ENCODE results near the gene SNAI3. TPM values are rescaled to one million over a fixed set of nuclear protein-coding genes. Genes with fewer than 3 reads are reported as not detected.

The SNAI3 gene
- total RNA-seq, 2 donors from 2014 or later = 8.4 to 10.5 TPM

DNA sequence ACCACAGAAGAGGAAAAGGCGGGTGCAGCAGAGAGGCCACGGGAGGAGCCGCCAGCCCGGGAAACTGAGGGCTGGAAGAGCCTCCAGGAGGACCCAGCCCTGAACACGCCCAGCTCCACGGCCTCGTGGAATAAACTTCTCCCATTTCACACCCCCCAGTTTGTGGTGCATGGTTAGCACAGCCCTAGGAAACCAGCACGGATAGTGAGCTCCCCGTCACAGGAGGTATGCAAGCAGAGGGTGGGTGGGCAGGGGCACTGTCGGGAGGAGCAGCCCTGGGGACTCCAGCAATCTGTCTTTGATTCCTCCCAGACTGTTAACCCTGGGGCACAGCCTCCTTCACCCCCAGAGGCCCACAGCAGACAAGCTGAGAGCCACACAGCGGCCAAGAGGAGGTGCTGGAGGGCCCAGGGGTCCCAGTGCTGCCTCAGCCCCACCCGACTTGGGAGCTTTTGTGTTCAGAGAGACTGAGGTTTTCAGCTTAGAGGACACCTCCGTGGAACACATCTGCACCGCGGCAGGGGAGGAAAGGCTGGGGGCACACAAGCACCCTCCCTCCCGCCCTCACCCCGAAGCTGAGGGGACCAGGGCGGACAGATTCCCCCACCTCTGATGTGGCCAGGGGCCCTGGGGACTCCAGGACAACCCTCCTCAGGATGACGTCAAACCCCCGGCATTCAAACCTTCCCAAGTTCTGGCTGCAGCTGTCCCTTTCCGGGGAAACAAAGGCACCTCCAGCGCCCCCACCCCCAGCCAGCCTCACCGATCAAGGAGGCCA lies 49.6 kb downstream of the SNAI3 start:
- ATAC-seq (replicated peaks in 1 of 2) (no peak), DNase-seq (no peak)
- Mint-ChIP-seq H3K27me3 (ENCODE audit: low read depth) (peaks cover 25% of the 10 kb centered on the region), H3K4me3 (peak overlapping the region in 1 of 2 donors; percentile 1), H3K27ac (peak overlapping the region; percentile 10), H3K36me3 (ENCODE audit: insufficient read depth in 2 of 2) (peaks cover 2 to 7% of the 10 kb centered on the region in 2 donors), H3K9me3 (no peaks in the 10 kb centered on the region), H3K4me1 (ENCODE audit: low read depth) (peaks cover 50% of the 10 kb centered on the region)

- Mint-ChIP-seq H3K27ac (peak overlapping the region; percentile 82), H3K9me3 (no peaks in the 10 kb centered on the region), H3K27me3 (ENCODE audit: low read depth) (peaks cover 25% of the 10 kb centered on the region), H3K4me3 (peak overlapping the region; percentile 32 to 83), H3K36me3 (ENCODE audit: insufficient read depth in 2 of 2) (peaks cover 2 to 7% of the 10 kb centered on the region in 2 donors), H3K4me1 (ENCODE audit: low read depth) (peaks cover 50% of the 10 kb centered on the region)
- ATAC-seq (replicated peaks in 1 of 2) (no peak), DNase-seq (no peak)
Observed at GRCh38 chr16:88635671-88636319, 50.5 kb downstream of the SNAI3 start.

- Mint-ChIP-seq H3K36me3 (ENCODE audit: insufficient read depth in 2 of 2) (peaks cover 2 to 7% of the 10 kb centered on the region in 2 donors), H3K4me1 (ENCODE audit: low read depth) (peaks cover 45% of the 10 kb centered on the region), H3K27me3 (ENCODE audit: low read depth) (peaks cover 19% of the 10 kb centered on the region), H3K9me3 (no peaks in the 10 kb centered on the region), H3K27ac (peak overlapping the region; percentile 26), H3K4me3 (peak overlapping the region; percentile 80 to 83)
- ATAC-seq (replicated peaks in 1 of 2) = no peak
- no peak for DNase-seq
Observed at GRCh38 chr16:88634994-88635670, 51.2 kb downstream of the SNAI3 start.

- H3K4me1 Mint-ChIP-seq (ENCODE audit: low read depth) = peaks cover 44% of the 10 kb centered on the region
- peak; percentile 45 to 57 for ATAC-seq (replicated peaks in 1 of 2)
- H3K9me3 Mint-ChIP-seq = no peaks in the 10 kb centered on the region
- H3K4me3 Mint-ChIP-seq = peak overlapping the region; percentile 80 to 83
- peak; percentile 74 to 80 for DNase-seq
- no peak overlapping the region for H3K27ac Mint-ChIP-seq
- H3K36me3 Mint-ChIP-seq (ENCODE audit: insufficient read depth in 2 of 2) = peaks cover 2 to 7% of the 10 kb centered on the region in 2 donors
- H3K27me3 Mint-ChIP-seq (ENCODE audit: low read depth) = peaks cover 15% of the 10 kb centered on the region
Observed at GRCh38 chr16:88634141-88634993, 51.9 kb downstream of the SNAI3 start.

DNA sequence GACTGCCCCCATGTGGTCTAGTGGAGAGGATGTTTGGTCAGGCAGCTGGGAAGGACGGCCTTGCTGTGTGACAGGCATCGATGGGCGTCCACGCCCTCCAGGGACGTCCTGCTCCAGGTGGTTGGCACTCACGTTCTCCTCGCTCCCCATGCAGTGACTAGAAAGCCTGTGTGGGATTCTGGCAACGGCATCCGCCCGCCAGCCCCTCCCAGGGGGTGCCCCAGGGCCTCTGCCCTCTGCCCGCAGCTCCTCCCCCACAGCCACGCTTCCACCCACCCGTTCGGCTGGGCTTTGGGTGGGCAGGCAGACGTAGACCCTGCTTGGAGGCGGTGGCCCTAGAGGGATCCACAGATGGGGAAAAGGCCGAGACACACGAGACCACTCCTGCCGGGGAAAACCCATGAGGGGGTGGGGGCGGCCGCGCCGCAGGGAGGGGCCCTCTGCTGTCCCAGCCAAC lies 52.6 kb downstream of the SNAI3 start:
- H3K4me3 Mint-ChIP-seq = peak overlapping the region; percentile 80 to 83
- DNase-seq (peak; percentile 59 to 61), ATAC-seq (replicated peaks in 1 of 2) (peak; percentile 38 to 48)
- H3K27ac Mint-ChIP-seq = no peak overlapping the region
- no peaks in the 10 kb centered on the region for H3K9me3 Mint-ChIP-seq
- H3K4me1 Mint-ChIP-seq (ENCODE audit: low read depth) = peaks cover 44% of the 10 kb centered on the region
- peaks cover 2 to 7% of the 10 kb centered on the region in 2 donors for H3K36me3 Mint-ChIP-seq (ENCODE audit: insufficient read depth in 2 of 2)
- H3K27me3 Mint-ChIP-seq (ENCODE audit: low read depth) = peaks cover 15% of the 10 kb centered on the region

- Mint-ChIP-seq H3K9me3 (no peaks in the 10 kb centered on the region), H3K36me3 (ENCODE audit: insufficient read depth in 2 of 2) (peaks cover 2 to 7% of the 10 kb centered on the region in 2 donors), H3K27me3 (ENCODE audit: low read depth) (peaks cover 5% of the 10 kb centered on the region), H3K27ac (no peak overlapping the region), H3K4me3 (no peak overlapping the region), H3K4me1 (ENCODE audit: low read depth) (peaks cover 36% of the 10 kb centered on the region)
- no peak for ATAC-seq (replicated peaks in 1 of 2)
- DNase-seq = no peak
Observed at GRCh38 chr16:88632587-88632930, 53.7 kb downstream of the SNAI3 start.

DNA sequence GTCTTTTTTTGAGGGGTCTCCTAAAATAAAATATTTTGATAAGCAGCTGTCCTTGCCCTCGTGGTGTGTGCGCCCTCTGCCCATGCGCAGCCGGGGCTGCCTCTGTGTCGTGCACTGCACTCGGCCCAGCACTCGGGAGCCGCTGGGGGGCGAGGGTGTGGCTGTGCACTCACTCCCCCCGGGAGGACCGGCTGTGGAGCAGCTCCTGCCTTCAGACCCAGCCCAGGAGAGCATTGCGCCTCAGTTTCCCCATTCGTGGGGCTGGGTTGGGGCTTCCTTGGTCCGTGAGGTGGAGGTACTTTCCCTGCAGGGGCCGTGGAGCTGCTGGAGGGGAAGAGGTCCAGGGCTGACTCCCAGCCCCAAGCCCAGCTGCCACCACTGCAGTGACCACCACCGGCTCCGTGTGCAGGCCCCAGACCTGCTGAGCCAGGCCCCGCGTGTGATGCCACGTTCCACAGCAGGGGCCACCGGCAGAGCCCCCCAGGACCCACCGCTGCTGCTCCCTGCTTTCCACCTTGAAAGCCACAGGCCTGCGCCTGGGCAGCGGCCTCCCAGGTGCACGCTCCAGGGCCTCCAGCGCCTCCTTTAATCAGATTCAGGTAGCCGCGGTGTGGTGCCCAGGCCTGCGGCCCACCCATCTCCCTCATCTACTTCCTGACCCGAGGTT lies 54.3 kb downstream of the SNAI3 start:
- H3K4me3 Mint-ChIP-seq = no peak overlapping the region
- no peaks in the 10 kb centered on the region for H3K9me3 Mint-ChIP-seq
- ATAC-seq (replicated peaks in 1 of 2) (no peak), DNase-seq (no peak)
- peaks cover 0 to 8% of the 10 kb centered on the region in 2 donors for H3K36me3 Mint-ChIP-seq (ENCODE audit: insufficient read depth in 2 of 2)
- H3K27ac Mint-ChIP-seq = no peak overlapping the region
- H3K27me3 Mint-ChIP-seq (ENCODE audit: low read depth) = peaks cover under 1% of the 10 kb centered on the region
- H3K4me1 Mint-ChIP-seq (ENCODE audit: low read depth) = peaks cover 31% of the 10 kb centered on the region

DNA sequence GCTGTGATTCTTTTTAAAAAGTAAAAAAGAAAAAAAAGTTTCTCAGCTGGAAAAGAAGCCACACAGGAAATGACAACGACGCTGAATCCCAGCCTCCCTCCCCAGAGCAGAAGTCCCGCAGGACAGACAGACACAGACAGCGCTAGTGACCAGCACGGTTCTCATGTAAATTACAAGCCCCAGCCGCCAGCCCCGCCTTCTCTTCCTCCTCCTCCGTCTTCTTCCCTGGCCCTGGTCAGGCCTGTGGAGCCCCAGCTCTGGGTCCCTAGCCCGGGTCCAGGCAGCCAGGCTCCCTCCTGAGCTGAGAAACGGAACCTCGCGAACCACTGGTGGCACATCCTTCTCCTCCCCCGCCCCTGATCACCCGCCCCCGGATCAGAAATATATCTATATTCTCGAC lies 54.9 kb downstream of the SNAI3 start:
- H3K27ac Mint-ChIP-seq = no peak overlapping the region
- H3K27me3 Mint-ChIP-seq (ENCODE audit: low read depth) = no peaks in the 10 kb centered on the region
- no peaks in the 10 kb centered on the region for H3K9me3 Mint-ChIP-seq
- H3K36me3 Mint-ChIP-seq (ENCODE audit: insufficient read depth in 2 of 2) = peaks cover 0 to 13% of the 10 kb centered on the region in 2 donors
- ATAC-seq (replicated peaks in 1 of 2) (no peak), DNase-seq (no peak)
- no peak overlapping the region for H3K4me3 Mint-ChIP-seq
- peaks cover 28% of the 10 kb centered on the region for H3K4me1 Mint-ChIP-seq (ENCODE audit: low read depth)

DNA sequence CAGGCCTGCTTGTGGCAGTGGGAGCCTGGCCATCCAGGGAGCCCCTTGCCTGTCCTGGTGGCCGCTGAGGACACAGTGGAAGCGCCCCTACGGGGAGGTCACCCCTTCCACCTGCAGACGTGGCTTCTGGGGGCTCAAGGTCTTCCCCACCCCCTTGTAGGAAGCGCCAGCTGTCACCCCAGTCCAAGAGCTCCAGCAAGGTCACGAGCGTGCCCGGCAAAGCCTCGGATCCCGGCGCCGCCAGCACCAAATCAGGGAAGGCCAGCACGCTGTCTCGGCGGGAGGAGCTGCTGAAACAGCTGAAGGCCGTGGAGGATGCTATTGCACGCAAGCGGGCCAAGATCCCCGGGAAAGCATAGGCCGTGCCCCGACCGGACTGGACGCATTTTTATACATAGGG lies 55.4 kb downstream of the SNAI3 start:
- Mint-ChIP-seq H3K4me3 (no peak overlapping the region), H3K36me3 (ENCODE audit: insufficient read depth in 2 of 2) (peaks cover 0 to 15% of the 10 kb centered on the region in 2 donors), H3K4me1 (ENCODE audit: low read depth) (peaks cover 23% of the 10 kb centered on the region), H3K9me3 (no peaks in the 10 kb centered on the region), H3K27me3 (ENCODE audit: low read depth) (no peaks in the 10 kb centered on the region), H3K27ac (no peak overlapping the region)
- ATAC-seq (replicated peaks in 1 of 2) (no peak), DNase-seq (no peak)

GRCh38 chr16:88630433-88630832 lies 55.9 kb downstream of the SNAI3 start:
- peaks cover 0 to 15% of the 10 kb centered on the region in 2 donors for H3K36me3 Mint-ChIP-seq (ENCODE audit: insufficient read depth in 2 of 2)
- H3K4me1 Mint-ChIP-seq (ENCODE audit: low read depth) = peaks cover 20% of the 10 kb centered on the region
- no peak for DNase-seq
- H3K27ac Mint-ChIP-seq = no peak overlapping the region
- H3K9me3 Mint-ChIP-seq = no peaks in the 10 kb centered on the region
- no peak overlapping the region for H3K4me3 Mint-ChIP-seq
- no peak for ATAC-seq (replicated peaks in 1 of 2)
- H3K27me3 Mint-ChIP-seq (ENCODE audit: low read depth) = no peaks in the 10 kb centered on the region

DNA sequence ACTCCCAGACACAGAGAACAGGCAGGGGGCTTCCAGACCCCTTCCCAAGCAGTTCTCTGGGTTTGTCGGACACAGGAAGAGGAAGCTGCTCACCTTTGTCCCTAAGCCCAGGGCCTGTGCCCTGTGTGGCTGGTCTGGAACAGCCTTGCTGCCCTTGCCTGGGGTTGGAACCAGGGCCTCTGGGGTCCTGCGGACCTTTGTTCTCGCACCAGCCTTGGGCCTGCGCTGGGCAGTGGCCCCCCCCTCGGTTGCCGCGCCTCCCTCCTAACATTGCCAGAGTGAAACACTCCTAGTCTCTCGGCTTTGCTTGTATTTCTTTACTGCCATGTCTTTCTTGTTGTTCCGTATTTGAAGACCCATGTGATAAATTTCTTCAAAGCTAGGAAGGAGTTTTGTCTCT lies 56.5 kb downstream of the SNAI3 start:
- DNase-seq (no peak), ATAC-seq (replicated peaks in 1 of 2) (no peak)
- Mint-ChIP-seq H3K27ac (no peak overlapping the region), H3K36me3 (ENCODE audit: insufficient read depth in 2 of 2) (peaks cover 0 to 15% of the 10 kb centered on the region in 2 donors), H3K9me3 (no peaks in the 10 kb centered on the region), H3K4me1 (ENCODE audit: low read depth) (peaks cover 14% of the 10 kb centered on the region), H3K27me3 (ENCODE audit: low read depth) (no peaks in the 10 kb centered on the region), H3K4me3 (no peak overlapping the region)

DNA sequence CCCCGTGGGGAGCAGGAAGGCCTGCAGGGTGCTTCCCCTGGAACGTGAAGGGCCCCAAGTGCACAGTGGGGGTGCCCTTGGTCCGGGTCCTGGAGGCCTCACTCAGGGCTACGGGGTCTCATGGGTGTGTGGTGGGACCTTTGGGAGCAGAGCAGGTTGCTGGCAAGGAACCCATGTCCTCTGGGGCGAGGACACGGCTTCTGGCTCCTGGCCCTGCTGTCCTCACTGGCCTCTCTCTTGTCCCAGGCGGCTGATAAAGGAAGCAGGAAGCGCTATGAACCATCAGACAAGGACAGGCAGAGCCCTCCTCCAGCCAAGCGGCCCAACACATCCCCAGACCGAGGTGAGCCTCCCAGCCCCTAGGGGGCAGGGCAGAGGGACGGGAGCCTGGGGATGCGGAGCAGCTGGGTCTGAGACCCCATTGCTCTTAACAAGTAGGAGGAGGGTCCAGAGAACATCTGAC lies 57.8 kb downstream of the SNAI3 start:
- no peaks in the 10 kb centered on the region for H3K27me3 Mint-ChIP-seq (ENCODE audit: low read depth)
- ATAC-seq (replicated peaks in 1 of 2) (no peak), DNase-seq (peak in 1 of 2 donors; percentile 26)
- H3K9me3 Mint-ChIP-seq = no peaks in the 10 kb centered on the region
- H3K36me3 Mint-ChIP-seq (ENCODE audit: insufficient read depth in 2 of 2) = peaks cover 0 to 16% of the 10 kb centered on the region in 2 donors
- H3K27ac Mint-ChIP-seq = no peak overlapping the region
- no peak overlapping the region for H3K4me3 Mint-ChIP-seq
- peaks cover 7% of the 10 kb centered on the region for H3K4me1 Mint-ChIP-seq (ENCODE audit: low read depth)
